ENCODE measurements around the gene CAP2.

The CAP2 gene

GRCh38 chr6:17589406-17590096 is 196.2 kb downstream of the CAP2 start:
- DNase-seq: peak; percentile 57

GRCh38 chr6:17591287-17591686 is 197.9 kb downstream of the CAP2 start:
- DNase-seq: no peak

- DNase-seq: no peak
These were observed 199.9 kb downstream of the CAP2 start for GRCh38 chr6:17593246-17593645.

GRCh38 chr6:17596085-17596484 is 202.7 kb downstream of the CAP2 start:
- no peak for DNase-seq

- peak; percentile 65 for DNase-seq
These were observed 206.6 kb downstream of the CAP2 start, which contains the start of gene FAM8A1 for GRCh38 chr6:17599877-17600526. Gene FAM8A1 (plus strand): TSS chr6:17600302. CDS start chr6:17600410, 108 bp downstream.

GRCh38 chr6:17600527-17601385 is 207.4 kb downstream of the CAP2 start:
- DNase-seq: peak; percentile 21

- no peak for DNase-seq
These were observed 207.9 kb downstream of the CAP2 start for GRCh38 chr6:17601386-17601703.

GRCh38 chr6:17602888-17603287 is 209.5 kb downstream of the CAP2 start:
- DNase-seq: no peak

- no peak for DNase-seq
These were observed 213.2 kb downstream of the CAP2 start for GRCh38 chr6:17606606-17607005.
